ENCODE results near the gene HMOX1. TPM values are rescaled to one million over a fixed set of nuclear protein-coding genes. Genes with fewer than 3 reads are reported as not detected.
"Not testable (repeated sequence)": the region's sequence is repeated elsewhere in the genome, so short reads cannot be mapped to it uniquely, and the experiment has no call there.

Gene HMOX1
- polyA plus RNA-seq, 4 donors: 39.8 to 48.5 (median 41.9) TPM

DNA sequence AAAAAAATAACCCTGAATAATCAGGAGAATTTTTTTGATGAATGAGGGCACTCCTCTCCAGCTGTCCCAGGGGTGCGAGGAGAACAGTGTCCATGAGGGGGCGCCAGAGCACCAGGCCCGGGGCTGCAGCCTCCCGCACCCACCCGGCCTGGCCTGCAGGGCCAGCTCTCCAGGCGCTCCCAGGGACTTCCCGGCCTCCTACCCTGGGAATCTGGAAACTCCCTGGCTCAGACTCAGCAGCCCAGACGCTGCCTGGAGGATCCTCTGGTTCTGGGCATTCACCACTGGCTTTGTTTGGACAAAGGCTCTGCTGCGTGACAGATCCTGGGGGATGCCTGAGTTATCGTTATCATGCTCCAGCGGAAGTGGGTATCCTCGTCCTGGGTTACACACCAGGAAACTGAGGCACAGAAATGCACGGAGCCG is 50.0 kb downstream of the HMOX1 start:
- peak in 3 of 4 donors; percentile 53 to 68 (median 54) for DNase-seq (ENCODE audit: low read depth in 4 of 4, low spot score in 2 of 4)

DNA sequence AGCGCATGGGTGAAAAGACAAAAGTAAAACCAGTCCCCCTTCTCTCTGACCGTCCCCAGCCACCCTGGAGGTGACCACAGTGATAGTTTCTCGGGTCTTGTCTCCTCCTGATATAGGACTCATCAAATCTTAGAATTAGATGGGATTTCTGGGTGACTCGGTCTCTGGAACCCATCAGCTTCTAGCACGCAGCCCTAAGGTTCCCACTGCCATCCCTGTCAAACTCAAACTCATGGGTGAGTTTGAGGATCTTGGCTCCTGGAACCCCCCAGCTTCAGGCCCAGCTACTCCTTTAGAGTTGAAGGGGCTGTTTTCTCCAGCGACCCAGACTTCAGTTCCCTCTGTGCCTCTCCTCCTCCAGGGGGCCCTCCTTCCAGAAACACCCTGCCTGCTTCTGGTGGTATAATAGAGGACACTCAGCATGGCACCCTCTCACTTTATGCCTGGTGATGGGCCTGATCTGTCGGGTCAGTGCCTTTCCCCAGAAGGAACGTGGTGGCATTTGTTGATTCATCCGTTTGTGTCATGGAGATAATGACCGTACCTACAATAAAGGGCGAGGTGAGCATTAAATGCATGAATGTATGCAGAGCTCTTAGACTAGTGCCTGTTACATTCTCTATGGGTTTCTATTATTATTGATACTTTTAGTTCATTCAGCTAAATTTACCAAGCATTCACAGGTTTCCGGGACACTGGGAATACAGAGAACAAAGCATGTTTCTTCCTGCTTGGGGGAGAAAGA is 50.8 kb downstream of the HMOX1 start:
- DNase-seq (ENCODE audit: low read depth in 4 of 4, low spot score in 2 of 4): no peak

- DNase-seq (ENCODE audit: low read depth in 4 of 4, low spot score in 2 of 4): no peak
Observed at GRCh38 chr22:35432228-35432905, 51.5 kb downstream of the HMOX1 start.

- no peak for DNase-seq (ENCODE audit: low read depth in 4 of 4, low spot score in 2 of 4)
Observed at GRCh38 chr22:35434061-35434710, 53.3 kb downstream of the HMOX1 start.

DNA sequence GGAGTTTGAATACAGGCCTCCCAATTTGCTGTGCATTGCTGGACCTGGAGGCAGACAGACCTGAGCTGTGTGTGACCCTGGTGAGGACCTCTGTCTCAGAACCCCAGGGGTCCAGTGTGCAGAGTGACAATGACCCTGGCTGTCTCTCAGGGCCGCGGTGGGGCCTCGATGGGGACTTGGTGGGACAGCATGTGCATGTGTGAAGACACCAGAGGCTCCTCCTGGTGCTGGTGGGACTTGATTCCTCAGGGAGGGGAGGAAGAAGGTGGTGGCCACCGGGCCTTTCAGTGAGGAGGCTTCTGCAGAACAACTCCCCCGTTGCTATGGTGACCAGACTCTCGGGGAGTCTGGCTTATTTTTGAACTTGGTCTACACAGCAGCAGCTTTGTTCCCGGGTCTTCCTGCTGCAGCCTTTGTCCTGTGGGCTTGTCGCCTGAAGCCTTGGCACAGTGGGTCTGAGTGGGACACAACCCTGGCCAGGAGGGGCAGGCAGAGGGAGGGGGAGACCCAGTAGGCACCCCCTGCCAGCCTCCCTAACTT is 54.4 kb downstream of the HMOX1 start:
- DNase-seq (ENCODE audit: low read depth in 4 of 4, low spot score in 2 of 4): no peak

DNA sequence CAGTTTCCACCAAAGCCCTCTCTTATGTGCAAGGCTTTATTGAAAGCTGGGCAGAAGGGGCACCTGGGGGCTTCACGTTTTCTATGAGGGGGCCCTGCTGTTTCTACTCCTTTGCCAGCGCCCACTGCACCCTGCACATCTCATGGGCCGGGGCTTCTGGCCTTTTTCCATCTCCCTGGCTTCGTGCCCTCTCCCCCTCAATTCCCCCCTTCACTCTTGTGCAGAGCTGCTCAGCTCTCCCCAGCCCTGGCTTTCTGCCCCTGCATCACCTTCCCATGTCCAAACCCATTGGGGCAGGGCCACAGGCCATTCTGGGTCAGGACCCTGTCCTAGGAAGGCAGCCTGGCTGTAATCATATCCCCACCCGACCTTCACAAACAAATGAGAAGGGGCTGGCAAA is 55.5 kb downstream of the HMOX1 start:
- DNase-seq (ENCODE audit: low read depth in 4 of 4, low spot score in 2 of 4): no peak

GRCh38 chr22:35437049-35437448 is 56.2 kb downstream of the HMOX1 start:
- no peak for DNase-seq (ENCODE audit: low read depth in 4 of 4, low spot score in 2 of 4)

- DNase-seq (ENCODE audit: low read depth in 4 of 4, low spot score in 2 of 4): not testable (repeated sequence)
Observed at GRCh38 chr22:35438673-35439364, 57.9 kb downstream of the HMOX1 start.

DNA sequence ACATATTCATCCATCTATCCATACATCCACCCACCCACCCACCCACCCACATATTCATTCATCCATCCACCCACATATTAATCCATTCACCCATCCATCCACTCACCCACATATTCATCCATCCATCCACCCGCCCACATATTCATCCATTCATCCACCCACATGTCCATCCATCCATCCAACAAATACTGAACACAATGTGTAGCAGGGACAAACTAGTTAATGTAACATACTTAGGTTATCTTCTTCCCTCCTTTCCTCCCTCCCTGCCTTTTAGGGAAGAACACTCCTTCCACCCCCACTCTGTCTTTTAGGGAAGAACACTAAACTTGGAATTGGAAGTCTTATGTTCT is 58.4 kb downstream of the HMOX1 start:
- DNase-seq (ENCODE audit: low read depth in 4 of 4, low spot score in 2 of 4): no peak

DNA sequence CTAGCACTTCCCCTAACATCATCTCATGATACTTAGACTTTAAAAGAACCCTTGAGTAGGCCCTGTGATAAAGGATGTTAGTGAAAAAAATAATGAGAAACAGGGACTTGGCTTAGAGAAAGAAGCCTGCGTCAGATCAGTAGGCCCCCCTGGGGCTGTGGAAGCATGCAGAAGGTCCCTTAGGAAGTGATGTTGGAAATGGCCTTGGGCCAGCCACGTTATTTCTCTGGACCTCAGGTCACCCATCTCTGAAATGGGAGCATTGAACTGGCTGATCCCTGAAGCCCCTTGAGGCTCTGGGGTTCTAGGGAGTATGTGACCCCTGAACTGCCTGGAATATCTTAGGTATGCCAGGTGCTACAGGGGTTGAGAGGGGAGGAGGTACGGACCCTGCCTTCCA is 59.2 kb downstream of the HMOX1 start:
- DNase-seq (ENCODE audit: low read depth in 4 of 4, low spot score in 2 of 4): no peak

GRCh38 chr22:35441489-35442100 is 60.7 kb downstream of the HMOX1 start:
- DNase-seq (ENCODE audit: low read depth in 4 of 4, low spot score in 2 of 4): no peak

DNA sequence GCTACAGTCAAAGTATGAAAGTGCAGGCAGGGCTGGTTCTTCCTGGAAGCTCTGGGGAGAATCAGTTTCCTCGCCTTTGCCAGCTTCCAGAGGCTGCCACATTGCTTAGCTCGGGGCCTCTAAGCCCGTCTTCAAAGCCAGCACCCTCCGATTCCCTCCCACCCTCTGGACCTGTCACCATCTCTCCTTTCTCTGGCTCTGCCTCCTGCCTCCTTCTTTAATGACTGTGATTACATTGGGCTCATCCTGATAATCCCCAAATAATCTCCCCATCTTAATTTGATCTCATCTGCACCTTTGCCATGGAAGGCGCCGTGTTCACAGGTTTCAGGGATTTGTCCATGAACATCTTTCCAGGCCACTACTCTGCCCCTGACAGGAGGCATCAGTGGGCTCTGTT is 61.6 kb downstream of the HMOX1 start:
- DNase-seq (ENCODE audit: low read depth in 4 of 4, low spot score in 2 of 4): no peak

DNA sequence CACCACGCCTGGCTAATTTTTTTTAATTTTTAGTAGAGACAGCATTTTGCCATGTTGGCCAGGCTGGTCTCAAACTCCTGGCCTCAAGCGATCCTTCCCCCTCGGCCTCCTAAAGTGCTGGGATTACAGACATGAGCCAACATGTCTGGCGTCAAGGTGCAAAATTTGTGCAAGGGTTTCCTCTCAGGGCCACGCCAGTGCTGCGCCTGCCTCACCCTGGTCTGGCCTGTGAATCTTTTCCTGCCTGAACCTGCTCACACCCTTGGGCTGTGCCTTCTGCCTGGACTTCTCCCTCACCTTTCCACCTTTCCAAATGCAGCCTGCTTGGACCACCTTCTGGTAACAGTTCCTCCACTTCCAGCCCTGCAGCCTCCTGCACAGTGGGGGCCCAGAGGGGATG is 62.4 kb downstream of the HMOX1 start:
- no peak for DNase-seq (ENCODE audit: low read depth in 4 of 4, low spot score in 2 of 4)

Other genes starting within 250 kb of the HMOX1 start
- 10 to 100 TPM; 25.7 to 30.5 (median 28.2) TPM for gene HMGXB4, start 123.6 kb upstream of the HMOX1 start, polyA plus RNA-seq (ENCODE audit: insufficient read length in 4 of 4)
- 10 to 100 TPM; 39.2 to 42.9 (median 41.7) TPM for gene TOM1, start 81.2 kb upstream of the HMOX1 start, polyA plus RNA-seq (ENCODE audit: insufficient read length in 4 of 4)
- gene MCM5, start 19.0 kb downstream of the HMOX1 start, polyA plus RNA-seq (ENCODE audit: insufficient read length in 4 of 4): 10 to 100 TPM; 59.0 to 87.2 (median 71.4) TPM
- gene RASD2, start 159.7 kb downstream of the HMOX1 start, polyA plus RNA-seq (ENCODE audit: insufficient read length in 4 of 4): 1 to 10 TPM; 1.5 to 2.9 (median 2.1) TPM
- gene MB, start 236.2 kb downstream of the HMOX1 start, polyA plus RNA-seq (ENCODE audit: insufficient read length in 4 of 4): under 1 TPM in 1 of 4 donors, not detected in 3; 0.21 TPM